CD14-positive monocyte (primary cell): ENCODE measurements around the gene PRSS33. TPM values are rescaled to one million over a fixed set of nuclear protein-coding genes. Genes with fewer than 3 reads are reported as not detected.
A peak's percentile ranks its signal among the peaks of the same experiment; 100 is the strongest.

Experiments
- DNase-seq, 3 donors: peaks; one replicate each; pipeline ENCODE4 v3.0.0-alpha.2; 2011 to 2022
- H2AFZ ChIP-seq: 2 replicates; pipeline ENCODE4 v1.6.0; 2012; ENCODE audit warnings: mild to moderate bottlenecking, low read depth, low read length, inconsistent platforms; ENCODE audit not compliant: insufficient read depth, poor library complexity, severe bottlenecking
- H3K27ac ChIP-seq, 2 donors: 1 replicate in 1 of 2; 2 replicates in 1 of 2; pipeline ENCODE4 v1.5.1; 2012 to 2013; ENCODE audit warnings: low read length in 2 of 2, control low read depth in 1 of 2, inconsistent platforms in 1 of 2, low read depth in 1 of 2, mild to moderate bottlenecking in 1 of 2
- H3K27me3 ChIP-seq, 2 donors: one replicate each; pipeline versions ENCODE4 v1.6.0 to v1.6.1; 2011 to 2013; ENCODE audit warnings: low read length in 2 of 2; ENCODE audit not compliant: control insufficient read depth in 2 of 2, insufficient read depth in 2 of 2
- H3K36me3 ChIP-seq, 2 donors: replicated peaks in 1 of 2; 1 replicate in 1 of 2; 2 replicates in 1 of 2; pipeline versions ENCODE4 v1.5.1 to v1.6.1; 2012 to 2013; ENCODE audit warnings: low read length in 2 of 2, control low read depth in 1 of 2, inconsistent platforms in 1 of 2, mild to moderate bottlenecking in 1 of 2; ENCODE audit not compliant: insufficient read depth in 2 of 2, control insufficient read depth in 1 of 2
- H3K4me1 ChIP-seq, 2 donors: 1 replicate in 1 of 2; 2 replicates in 1 of 2; pipeline versions ENCODE4 v1.5.1 to v1.6.1; 2012 to 2013; ENCODE audit warnings: low read length in 2 of 2, control low read depth in 1 of 2, inconsistent platforms in 1 of 2, mild to moderate bottlenecking in 1 of 2, moderate library complexity in 1 of 2; ENCODE audit not compliant: insufficient read depth in 2 of 2, control insufficient read depth in 1 of 2
- H3K4me2 ChIP-seq: replicated peaks from 2 replicates; pipeline ENCODE3; 2012; ENCODE audit warnings: low read length, moderate library complexity, mild to moderate bottlenecking; ENCODE audit not compliant: poor library complexity, severe bottlenecking; ENCODE audit errors: extremely low read depth
- H3K4me3 ChIP-seq, 3 experiments: fragments of 200-600 bp in 1 of 3; sonication (generic) in 1 of 3; replicated peaks in 1 of 3; 1 replicate in 2 of 3; 2 replicates in 1 of 3; pipeline ENCODE4 v1.5.1; 2011 to 2013; ENCODE audit warnings: low read length in 3 of 3, mild to moderate bottlenecking in 3 of 3, control low read depth in 2 of 3, low read depth in 2 of 3, inconsistent platforms in 1 of 3, moderate library complexity in 1 of 3
- H3K79me2 ChIP-seq: 2 replicates; pipeline ENCODE4 v1.6.0; 2012; ENCODE audit warnings: mild to moderate bottlenecking, control low read depth, inconsistent platforms, low read length, moderate library complexity; ENCODE audit not compliant: insufficient read depth
- H3K9ac ChIP-seq: 2 replicates; pipeline ENCODE4 v1.6.0; 2017; ENCODE audit warnings: low read length, mild to moderate bottlenecking; ENCODE audit not compliant: insufficient read depth, poor library complexity, severe bottlenecking
- H3K9me3 ChIP-seq, 2 donors: replicated peaks in 1 of 2; 1 replicate in 1 of 2; 2 replicates in 1 of 2; pipeline versions ENCODE4 v1.5.1 to v1.6.1; 2012 to 2013; ENCODE audit warnings: low read length in 2 of 2, control low read depth in 1 of 2; ENCODE audit not compliant: control insufficient read depth in 1 of 2, insufficient read depth in 1 of 2
- H4K20me1 ChIP-seq: 2 replicates; pipeline ENCODE4 v1.6.0; 2012; ENCODE audit warnings: mild to moderate bottlenecking, low read length, control low read depth, moderate library complexity; ENCODE audit not compliant: insufficient read depth
- H3K27ac Mint-ChIP-seq, 7 donors: one replicate each; pipeline ENCODE4 v1.8.0; 2020; ENCODE audit warnings: mild to moderate bottlenecking in 7 of 7, mixed read lengths in 7 of 7, moderate library complexity in 6 of 7, inconsistent platforms in 2 of 7
- H3K27me3 Mint-ChIP-seq, 3 donors: one replicate each; pipeline ENCODE4 v1.8.0; 2021 to 2022; ENCODE audit warnings: low read depth in 3 of 3, mild to moderate bottlenecking in 3 of 3, mixed read lengths in 3 of 3, moderate library complexity in 3 of 3, inconsistent platforms in 1 of 3
- H3K36me3 Mint-ChIP-seq, 2 donors: one replicate each; pipeline ENCODE4 v1.8.0; 2020; ENCODE audit warnings: mixed read lengths in 2 of 2, inconsistent platforms in 1 of 2, mild to moderate bottlenecking in 1 of 2
- H3K4me1 Mint-ChIP-seq: one replicate; pipeline ENCODE4 v1.8.0; 2020; ENCODE audit warnings: mild to moderate bottlenecking, mixed read lengths
- H3K4me3 Mint-ChIP-seq, 2 donors: one replicate each; pipeline ENCODE4 v1.8.0; 2020; ENCODE audit warnings: mild to moderate bottlenecking in 2 of 2, mixed read lengths in 2 of 2, moderate library complexity in 1 of 2
- H3K9me3 Mint-ChIP-seq, 7 donors: one replicate each; pipeline ENCODE4 v1.8.0; 2020 to 2022; ENCODE audit warnings: mixed read lengths in 7 of 7, mild to moderate bottlenecking in 6 of 7, moderate library complexity in 6 of 7, inconsistent platforms in 2 of 7
- CTCF ChIP-seq: fragments of 200-600 bp; IDR thresholded peaks from one replicate; pipeline ENCODE4 v1.8.0; 2022; ENCODE audit warnings: antibody characterized with exemption, mild to moderate bottlenecking
- WGBS: methylation state at CpG from one replicate; pipeline ENCODE4 v1.1.5; 2013; ENCODE audit warnings: missing lambda C conversion rate; ENCODE audit not compliant: insufficient coverage; 5-methylcytosine and 5-hydroxymethylcytosine counted together
- intact Hi-C, 2 donors: fragments of 100-400 bp; cut with micrococcal nuclease; formaldehyde crosslinking; loops; one replicate each; pipeline versions ENCODE4 v1.15.0 to v1.15.1; 2023
- polyA plus RNA-seq, 3 donors: library from polyadenylated mRNA; depleted of rRNA in 1 of 3; unstranded in 2 of 3; stranded (reverse) in 1 of 3; fragments of 300-500 nt in 2 of 3; fragments of >200 nt in 1 of 3; fragmentation: Illumina TruSeq in 2 of 3; gene quantifications; 1 replicate in 2 of 3; 2 replicates in 1 of 3; pipeline ENCODE4 v1.2.3, GENCODE V29; 2012 to 2021

Gene PRSS33
- polyA plus RNA-seq, 3 donors = 0.05 TPM; not detected in 2

- Histone ChIP-seq H4K20me1 (peaks cover 86% of the 10 kb centered on the region), H3K36me3 (peaks cover 52 to 58% of the 10 kb centered on the region in 2 donors), H3K79me2 (peaks cover 92% of the 10 kb centered on the region), H3K27ac (no peak overlapping the region), H3K27me3 (no peaks in the 10 kb centered on the region), H3K4me1 (peaks cover 30 to 31% of the 10 kb centered on the region in 2 donors), H3K9me3 (peaks cover 0 to 4% of the 10 kb centered on the region in 2 donors), H2AFZ (no peak overlapping the region), H3K4me2 (no peak overlapping the region), H3K9ac (no peak overlapping the region), H3K4me3 (no peak overlapping the region)
- no peak for DNase-seq
- peak overlapping the region in 4 of 7 donors; percentile 4 to 82 (median 53) for H3K27ac Mint-ChIP-seq
- peaks cover 41% of the 10 kb centered on the region for H3K4me1 Mint-ChIP-seq
- no peak for TF ChIP-seq CTCF
- H3K9me3 Mint-ChIP-seq = peaks cover 0 to 1% (median 0%) of the 10 kb centered on the region in 7 donors
- intact Hi-C loops = no loop called here
- peaks cover 52 to 64% of the 10 kb centered on the region in 2 donors for H3K36me3 Mint-ChIP-seq
- WGBS = 90% methylated on average over 30 of the region's 30 CpGs
- no peak overlapping the region for H3K4me3 Mint-ChIP-seq
- H3K27me3 Mint-ChIP-seq = peaks cover 0 to 2% (median 0%) of the 10 kb centered on the region in 3 donors
Measured at GRCh38 chr16:2756288-2757015, 30.9 kb downstream of the PRSS33 start.

GRCh38 chr16:2755158-2755557 is 32.2 kb downstream of the PRSS33 start:
- Histone ChIP-seq H3K9me3 (peaks cover 0 to 4% of the 10 kb centered on the region in 2 donors), H3K79me2 (peaks cover 84% of the 10 kb centered on the region), H3K4me1 (peaks cover 31 to 34% of the 10 kb centered on the region in 2 donors), H4K20me1 (peaks cover 74% of the 10 kb centered on the region), H3K36me3 (peaks cover 39 to 45% of the 10 kb centered on the region in 2 donors), H3K4me3 (peak overlapping the region in 1 of 3 experiments; percentile 97), H2AFZ (no peak overlapping the region), H3K9ac (no peak overlapping the region), H3K27me3 (no peaks in the 10 kb centered on the region), H3K27ac (peak overlapping the region in 1 of 2 donors; percentile 37), H3K4me2 (peak overlapping the region; percentile 99)
- TF ChIP-seq CTCF = no peak
- H3K36me3 Mint-ChIP-seq = peaks cover 41 to 56% of the 10 kb centered on the region in 2 donors
- peaks cover 0 to 3% (median 0%) of the 10 kb centered on the region in 3 donors for H3K27me3 Mint-ChIP-seq
- peaks cover 44% of the 10 kb centered on the region for H3K4me1 Mint-ChIP-seq
- H3K4me3 Mint-ChIP-seq = peak overlapping the region; percentile 13 to 61
- DNase-seq = no peak
- H3K9me3 Mint-ChIP-seq = peaks cover 0 to 4% (median 0%) of the 10 kb centered on the region in 7 donors
- WGBS = 42% methylated on average over 3 of the region's 3 CpGs
- intact Hi-C loops = no loop called here
- H3K27ac Mint-ChIP-seq = peak overlapping the region in 4 of 7 donors; percentile 2 to 82 (median 18)
